HEK293 (cell line): Measurements from ENCODE around the gene C19orf47.

Experiments
- GLI2 ChIP-seq: fragments of 450-650 bp; formaldehyde crosslinking; IDR thresholded peaks from 2 replicates; pipeline ENCODE4; 2017; ENCODE audit warnings: missing biosample characterization, missing genetic modification characterization, low read depth, borderline replicate concordance
- GLIS2 ChIP-seq: fragments of 450-650 bp; formaldehyde crosslinking; IDR thresholded peaks from 2 replicates; pipeline ENCODE4 v1.5.1; 2016; ENCODE audit warnings: missing biosample characterization, missing genetic modification characterization
- KLF1 ChIP-seq: fragments of 450-650 bp; formaldehyde crosslinking; IDR thresholded peaks from 2 replicates; pipeline ENCODE4 v1.5.1; 2016; ENCODE audit warnings: missing biosample characterization, missing genetic modification characterization
- KLF10 ChIP-seq: fragments of 450-650 bp; IDR thresholded peaks from 2 replicates; pipeline ENCODE4 v1.5.1; 2018; ENCODE audit warnings: missing biosample characterization, mild to moderate bottlenecking, missing genetic modification characterization
- SP2 ChIP-seq: fragments of 450-650 bp; formaldehyde crosslinking; IDR thresholded peaks from 2 replicates; pipeline ENCODE4 v1.5.1; 2016; ENCODE audit warnings: missing biosample characterization, missing genetic modification characterization
- TRIM28 ChIP-seq: IDR thresholded peaks from 2 replicates; pipeline ENCODE4 v1.6.1; 2011; ENCODE audit warnings: low read length, control low read depth, borderline replicate concordance
- ZBTB1 ChIP-seq: fragments of 450-650 bp; formaldehyde crosslinking; IDR thresholded peaks from 2 replicates; pipeline ENCODE4 v1.5.1; 2016; ENCODE audit warnings: missing biosample characterization, missing genetic modification characterization
- ZFP37 ChIP-seq: fragments of 450-650 bp; formaldehyde crosslinking; IDR thresholded peaks from 2 replicates; pipeline ENCODE4 v1.5.1; 2016; ENCODE audit warnings: missing biosample characterization, missing genetic modification characterization
- ZNF202 ChIP-seq: fragments of 450-650 bp; formaldehyde crosslinking; IDR thresholded peaks from 2 replicates; pipeline ENCODE4 v1.5.1; 2016; ENCODE audit warnings: missing biosample characterization, missing genetic modification characterization, borderline replicate concordance
- ZNF211 ChIP-seq: fragments of 450-650 bp; formaldehyde crosslinking; IDR thresholded peaks from 2 replicates; pipeline ENCODE4 v1.5.1; 2016; ENCODE audit warnings: low read depth, missing biosample characterization, missing genetic modification characterization
- ZNF324 ChIP-seq: fragments of 450-650 bp; formaldehyde crosslinking; IDR thresholded peaks from 2 replicates; pipeline ENCODE4 v1.5.1; 2016; ENCODE audit warnings: missing biosample characterization, missing genetic modification characterization
- ZNF394 ChIP-seq: fragments of 450-650 bp; formaldehyde crosslinking; IDR thresholded peaks from 2 replicates; pipeline ENCODE4 v1.5.1; 2016; ENCODE audit warnings: missing biosample characterization, missing genetic modification characterization, mild to moderate bottlenecking, moderate library complexity, borderline replicate concordance
- ZNF423 ChIP-seq: fragments of 450-650 bp; formaldehyde crosslinking; IDR thresholded peaks from 2 replicates; pipeline ENCODE4 v1.5.1; 2016; ENCODE audit warnings: missing biosample characterization, missing genetic modification characterization
- ZNF530 ChIP-seq: fragments of 450-650 bp; formaldehyde crosslinking; IDR thresholded peaks from 2 replicates; pipeline ENCODE4 v1.5.1; 2016; ENCODE audit warnings: low read depth, missing biosample characterization, missing genetic modification characterization
- ZNF600 ChIP-seq: fragments of 450-650 bp; formaldehyde crosslinking; IDR thresholded peaks from 2 replicates; pipeline ENCODE4 v1.5.1; 2016; ENCODE audit warnings: missing biosample characterization, missing genetic modification characterization
- ZNF626 ChIP-seq: fragments of 450-650 bp; sonication (Bioruptor Pico); formaldehyde crosslinking; IDR thresholded peaks from 2 replicates; pipeline ENCODE4 v1.5.1; 2018; ENCODE audit warnings: missing biosample characterization, missing genetic modification characterization, inconsistent platforms
- ZNF629 ChIP-seq: fragments of 450-650 bp; formaldehyde crosslinking; IDR thresholded peaks from 2 replicates; pipeline ENCODE4 v1.5.1; 2017; ENCODE audit warnings: missing biosample characterization, missing genetic modification characterization
- ZNF658 ChIP-seq: fragments of 450-650 bp; formaldehyde crosslinking; IDR thresholded peaks from 2 replicates; pipeline ENCODE4; 2016; ENCODE audit warnings: missing biosample characterization, missing genetic modification characterization
- ZNF664 ChIP-seq: fragments of 450-650 bp; formaldehyde crosslinking; IDR thresholded peaks from 2 replicates; pipeline ENCODE4 v1.5.1; 2016; ENCODE audit warnings: missing biosample characterization, missing genetic modification characterization
- ZNF747 ChIP-seq: fragments of 450-650 bp; formaldehyde crosslinking; IDR thresholded peaks from 2 replicates; pipeline ENCODE4 v1.5.1; 2016; ENCODE audit warnings: missing biosample characterization, missing genetic modification characterization
- ZNF76 ChIP-seq: fragments of 450-650 bp; formaldehyde crosslinking; IDR thresholded peaks from 2 replicates; pipeline ENCODE4; 2016; ENCODE audit warnings: low read depth, missing biosample characterization, missing genetic modification characterization, borderline replicate concordance
- ZNF837 ChIP-seq: fragments of 450-650 bp; formaldehyde crosslinking; IDR thresholded peaks from 2 replicates; pipeline ENCODE4 v1.5.1; 2016; ENCODE audit warnings: missing biosample characterization, missing genetic modification characterization
- ZNF843 ChIP-seq: fragments of 450-650 bp; formaldehyde crosslinking; IDR thresholded peaks from 2 replicates; pipeline ENCODE4 v1.5.1; 2016; ENCODE audit warnings: missing biosample characterization, missing genetic modification characterization
- ZSCAN16 ChIP-seq: fragments of 450-650 bp; formaldehyde crosslinking; IDR thresholded peaks from 2 replicates; pipeline ENCODE4 v1.5.1; 2016; ENCODE audit warnings: missing biosample characterization, missing genetic modification characterization
- TF ChIP-seq, protein P1 (sequence below): fragments of 450-650 bp; formaldehyde crosslinking; IDR thresholded peaks from 2 replicates; pipeline ENCODE4 v1.5.1; 2016; ENCODE audit warnings: missing biosample characterization, missing genetic modification characterization
- TF ChIP-seq, protein P2 (sequence below): fragments of 450-650 bp; formaldehyde crosslinking; IDR thresholded peaks from 2 replicates; pipeline ENCODE4 v1.5.1; 2016; ENCODE audit warnings: missing biosample characterization, missing genetic modification characterization
- TF ChIP-seq, protein P3 (sequence below): fragments of 450-650 bp; formaldehyde crosslinking; IDR thresholded peaks from 2 replicates; pipeline ENCODE4 v1.5.1; 2016; ENCODE audit warnings: missing biosample characterization, missing genetic modification characterization
- TF ChIP-seq, protein P4 (sequence below): fragments of 450-650 bp; formaldehyde crosslinking; IDR thresholded peaks from 2 replicates; pipeline ENCODE4 v1.5.1; 2017; ENCODE audit warnings: missing biosample characterization, missing genetic modification characterization
- TF ChIP-seq, protein P5 (sequence below): fragments of 450-650 bp; IDR thresholded peaks from 2 replicates; pipeline ENCODE4 v1.5.1; 2018; ENCODE audit warnings: missing biosample characterization, mild to moderate bottlenecking, missing genetic modification characterization
- TF ChIP-seq, protein P6 (sequence below): fragments of 450-650 bp; formaldehyde crosslinking; IDR thresholded peaks from 2 replicates; pipeline ENCODE4 v1.5.1; 2016; ENCODE audit warnings: missing biosample characterization, missing genetic modification characterization

Gene C19orf47

DNA sequence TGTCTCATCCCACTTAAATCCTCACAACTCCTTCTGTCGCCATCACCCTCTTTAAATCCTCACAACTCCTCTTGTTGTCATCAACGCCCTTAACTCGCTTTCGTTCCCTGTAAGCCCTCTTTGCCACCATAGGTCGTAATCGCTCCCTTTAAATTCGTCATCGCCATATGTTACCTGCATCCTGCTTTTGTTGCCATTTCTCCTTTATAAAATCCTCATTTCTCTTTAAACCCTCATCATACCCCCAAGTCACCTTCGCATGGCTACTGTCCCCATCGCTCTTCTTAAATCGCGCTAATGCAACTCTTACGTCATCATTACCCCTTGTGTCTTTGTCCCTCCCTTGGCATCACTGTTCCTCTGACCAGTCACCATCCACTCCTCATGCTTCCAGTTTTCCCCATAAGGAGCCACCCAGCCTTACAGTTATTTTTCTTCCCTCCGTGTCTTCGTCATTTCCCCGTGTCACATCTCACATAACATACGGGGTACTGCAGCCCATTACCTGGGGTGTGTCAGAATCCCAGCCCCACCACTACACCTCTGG, 837 bp upstream of the C19orf47 start (continued):
- no peak for TF ChIP-seq ZNF211
- TF ChIP-seq, protein P1, sequence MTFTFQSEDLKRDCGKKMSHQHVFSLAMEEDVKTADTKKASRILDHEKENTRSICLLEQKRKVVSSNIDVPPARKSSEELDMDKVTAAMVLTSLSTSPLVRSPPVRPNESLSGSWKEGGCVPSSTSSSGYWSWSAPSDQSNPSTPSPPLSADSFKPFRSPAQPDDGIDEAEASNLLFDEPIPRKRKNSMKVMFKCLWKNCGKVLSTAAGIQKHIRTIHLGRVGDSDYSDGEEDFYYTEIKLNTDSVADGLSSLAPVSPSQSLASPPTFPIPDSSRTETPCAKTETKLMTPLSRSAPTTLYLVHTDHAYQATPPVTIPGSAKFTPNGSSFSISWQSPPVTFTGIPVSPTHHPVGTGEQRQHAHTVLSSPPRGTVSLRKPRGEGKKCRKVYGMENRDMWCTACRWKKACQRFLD (tag by site-specific recombination) = no peak
- TF ChIP-seq ZNF324 (tag by site-specific recombination) = peak; percentile 95
- TF ChIP-seq, protein P2, sequence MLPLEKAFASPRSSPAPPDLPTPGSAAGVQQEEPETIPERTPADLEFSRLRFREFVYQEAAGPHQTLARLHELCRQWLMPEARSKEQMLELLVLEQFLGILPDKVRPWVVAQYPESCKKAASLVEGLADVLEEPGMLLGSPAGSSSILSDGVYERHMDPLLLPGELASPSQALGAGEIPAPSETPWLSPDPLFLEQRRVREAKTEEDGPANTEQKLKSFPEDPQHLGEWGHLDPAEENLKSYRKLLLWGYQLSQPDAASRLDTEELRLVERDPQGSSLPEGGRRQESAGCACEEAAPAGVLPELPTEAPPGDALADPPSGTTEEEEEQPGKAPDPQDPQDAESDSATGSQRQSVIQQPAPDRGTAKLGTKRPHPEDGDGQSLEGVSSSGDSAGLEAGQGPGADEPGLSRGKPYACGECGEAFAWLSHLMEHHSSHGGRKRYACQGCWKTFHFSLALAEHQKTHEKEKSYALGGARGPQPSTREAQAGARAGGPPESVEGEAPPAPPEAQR (tag by site-specific recombination) = 0 out of 2 replicates have a peak, but pooled peaks have one; percentile 73
- no peak for TF ChIP-seq ZNF626 (tag by site-specific recombination)
- no peak for TF ChIP-seq ZNF423
- peak; percentile 70 for TF ChIP-seq SP2 (tag by site-specific recombination)
- peak; percentile 45 for TF ChIP-seq GLIS2 (tag by site-specific recombination)
- TF ChIP-seq ZNF394 (tag by site-specific recombination) = 0 out of 2 replicates have a peak, but pooled peaks have one; percentile 23
- no peak for TF ChIP-seq ZNF837 (tag by site-specific recombination)
- 0 out of 2 replicates have a peak, but pooled peaks have one; percentile 31 for TF ChIP-seq ZBTB1 (tag by site-specific recombination)
- TF ChIP-seq, protein P3, sequence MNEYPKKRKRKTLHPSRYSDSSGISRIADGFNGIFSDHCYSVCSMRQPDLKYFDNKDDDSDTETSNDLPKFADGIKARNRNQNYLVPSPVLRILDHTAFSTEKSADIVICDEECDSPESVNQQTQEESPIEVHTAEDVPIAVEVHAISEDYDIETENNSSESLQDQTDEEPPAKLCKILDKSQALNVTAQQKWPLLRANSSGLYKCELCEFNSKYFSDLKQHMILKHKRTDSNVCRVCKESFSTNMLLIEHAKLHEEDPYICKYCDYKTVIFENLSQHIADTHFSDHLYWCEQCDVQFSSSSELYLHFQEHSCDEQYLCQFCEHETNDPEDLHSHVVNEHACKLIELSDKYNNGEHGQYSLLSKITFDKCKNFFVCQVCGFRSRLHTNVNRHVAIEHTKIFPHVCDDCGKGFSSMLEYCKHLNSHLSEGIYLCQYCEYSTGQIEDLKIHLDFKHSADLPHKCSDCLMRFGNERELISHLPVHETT (tag by site-specific recombination) = peak; percentile 89; the same call in 1 of the 2 replicates
- TF ChIP-seq GLI2 = no peak
- peak; percentile 41; the same call in 1 of the 2 replicates for TF ChIP-seq ZNF664 (tag by site-specific recombination)
- TF ChIP-seq ZNF76 (tag by site-specific recombination) = peak; percentile 56
- TF ChIP-seq ZNF600 (tag by site-specific recombination) = no peak; the same call in 1 of the 2 replicates
- TF ChIP-seq ZNF530 (tag by site-specific recombination) = no peak
- peak; percentile 58 for TF ChIP-seq ZNF843 (tag by site-specific recombination)
- TF ChIP-seq TRIM28 = no peak
- TF ChIP-seq ZNF658 (tag by site-specific recombination) = no peak
- TF ChIP-seq, protein P4, sequence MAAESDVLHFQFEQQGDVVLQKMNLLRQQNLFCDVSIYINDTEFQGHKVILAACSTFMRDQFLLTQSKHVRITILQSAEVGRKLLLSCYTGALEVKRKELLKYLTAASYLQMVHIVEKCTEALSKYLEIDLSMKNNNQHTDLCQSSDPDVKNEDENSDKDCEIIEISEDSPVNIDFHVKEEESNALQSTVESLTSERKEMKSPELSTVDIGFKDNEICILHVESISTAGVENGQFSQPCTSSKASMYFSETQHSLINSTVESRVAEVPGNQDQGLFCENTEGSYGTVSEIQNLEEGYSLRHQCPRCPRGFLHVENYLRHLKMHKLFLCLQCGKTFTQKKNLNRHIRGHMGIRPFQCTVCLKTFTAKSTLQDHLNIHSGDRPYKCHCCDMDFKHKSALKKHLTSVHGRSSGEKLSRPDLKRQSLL (tag by site-specific recombination) = no peak
- TF ChIP-seq ZNF202 = no peak
- TF ChIP-seq ZFP37 = peak; percentile 87; the same call in 1 of the 2 replicates
- TF ChIP-seq, protein P5, sequence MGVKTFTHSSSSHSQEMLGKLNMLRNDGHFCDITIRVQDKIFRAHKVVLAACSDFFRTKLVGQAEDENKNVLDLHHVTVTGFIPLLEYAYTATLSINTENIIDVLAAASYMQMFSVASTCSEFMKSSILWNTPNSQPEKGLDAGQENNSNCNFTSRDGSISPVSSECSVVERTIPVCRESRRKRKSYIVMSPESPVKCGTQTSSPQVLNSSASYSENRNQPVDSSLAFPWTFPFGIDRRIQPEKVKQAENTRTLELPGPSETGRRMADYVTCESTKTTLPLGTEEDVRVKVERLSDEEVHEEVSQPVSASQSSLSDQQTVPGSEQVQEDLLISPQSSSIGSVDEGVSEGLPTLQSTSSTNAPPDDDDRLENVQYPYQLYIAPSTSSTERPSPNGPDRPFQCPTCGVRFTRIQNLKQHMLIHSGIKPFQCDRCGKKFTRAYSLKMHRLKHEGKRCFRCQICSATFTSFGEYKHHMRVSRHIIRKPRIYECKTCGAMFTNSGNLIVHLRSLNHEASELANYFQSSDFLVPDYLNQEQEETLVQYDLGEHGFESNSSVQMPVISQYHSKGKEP (tag by site-specific recombination) = no peak; the same call in 1 of the 2 replicates
- no peak for TF ChIP-seq ZNF747 (tag by site-specific recombination)
- TF ChIP-seq ZSCAN16 (tag by site-specific recombination) = no peak; the same call in 1 of the 2 replicates
- TF ChIP-seq, protein P6, sequence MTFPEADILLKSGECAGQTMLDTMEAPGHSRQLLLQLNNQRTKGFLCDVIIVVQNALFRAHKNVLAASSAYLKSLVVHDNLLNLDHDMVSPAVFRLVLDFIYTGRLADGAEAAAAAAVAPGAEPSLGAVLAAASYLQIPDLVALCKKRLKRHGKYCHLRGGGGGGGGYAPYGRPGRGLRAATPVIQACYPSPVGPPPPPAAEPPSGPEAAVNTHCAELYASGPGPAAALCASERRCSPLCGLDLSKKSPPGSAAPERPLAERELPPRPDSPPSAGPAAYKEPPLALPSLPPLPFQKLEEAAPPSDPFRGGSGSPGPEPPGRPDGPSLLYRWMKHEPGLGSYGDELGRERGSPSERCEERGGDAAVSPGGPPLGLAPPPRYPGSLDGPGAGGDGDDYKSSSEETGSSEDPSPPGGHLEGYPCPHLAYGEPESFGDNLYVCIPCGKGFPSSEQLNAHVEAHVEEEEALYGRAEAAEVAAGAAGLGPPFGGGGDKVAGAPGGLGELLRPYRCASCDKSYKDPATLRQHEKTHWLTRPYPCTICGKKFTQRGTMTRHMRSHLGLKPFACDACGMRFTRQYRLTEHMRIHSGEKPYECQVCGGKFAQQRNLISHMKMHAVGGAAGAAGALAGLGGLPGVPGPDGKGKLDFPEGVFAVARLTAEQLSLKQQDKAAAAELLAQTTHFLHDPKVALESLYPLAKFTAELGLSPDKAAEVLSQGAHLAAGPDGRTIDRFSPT (tag by site-specific recombination) = peak; percentile 91
- TF ChIP-seq KLF1 (tag by site-specific recombination) = peak; percentile 30
- TF ChIP-seq ZNF629 (tag by site-specific recombination) = peak; percentile 99
- TF ChIP-seq KLF10 (tag by site-specific recombination) = no peak
